HG03432 (cell line): ENCODE measurements around the gene COMTD1.
"Not testable (repeated sequence)": the region's sequence is repeated elsewhere in the genome, so short reads cannot be mapped to it uniquely, and the experiment has no call there.

Experiments used
- ATAC-seq: cut with Tn5 transposase; IDR thresholded peaks from one replicate; pipeline ENCODE4 v1.9.1; 2021; ENCODE audit warnings: mild to moderate bottlenecking, moderate library complexity; ENCODE audit not compliant: unreplicated experiment

COMTD1 gene

GRCh38 chr10:75223507-75223906 lies 12.2 kb downstream of the COMTD1 start:
- ATAC-seq = no peak

GRCh38 chr10:75221492-75221891 lies 14.3 kb downstream of the COMTD1 start:
- not testable (repeated sequence) for ATAC-seq

DNA sequence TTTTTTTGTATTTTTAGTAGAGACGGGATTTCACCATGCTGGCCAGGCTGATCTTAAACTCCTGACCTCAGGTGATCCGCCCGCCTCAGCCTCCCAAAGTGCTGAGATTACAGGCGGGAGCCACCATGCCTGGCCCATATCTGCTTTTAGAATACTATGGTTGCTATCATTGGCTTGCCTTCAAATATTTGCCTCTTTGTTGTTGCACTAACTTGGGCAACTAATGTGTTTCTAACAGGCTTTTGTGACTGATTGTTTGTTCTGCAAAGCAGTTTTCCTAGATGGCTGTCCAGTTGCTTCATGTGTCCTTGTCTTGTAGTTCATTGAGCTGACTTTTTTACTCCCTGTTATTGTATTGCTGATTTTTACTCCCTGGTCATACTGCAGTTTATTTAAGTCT lies 15.5 kb downstream of the COMTD1 start:
- ATAC-seq = no peak

DNA sequence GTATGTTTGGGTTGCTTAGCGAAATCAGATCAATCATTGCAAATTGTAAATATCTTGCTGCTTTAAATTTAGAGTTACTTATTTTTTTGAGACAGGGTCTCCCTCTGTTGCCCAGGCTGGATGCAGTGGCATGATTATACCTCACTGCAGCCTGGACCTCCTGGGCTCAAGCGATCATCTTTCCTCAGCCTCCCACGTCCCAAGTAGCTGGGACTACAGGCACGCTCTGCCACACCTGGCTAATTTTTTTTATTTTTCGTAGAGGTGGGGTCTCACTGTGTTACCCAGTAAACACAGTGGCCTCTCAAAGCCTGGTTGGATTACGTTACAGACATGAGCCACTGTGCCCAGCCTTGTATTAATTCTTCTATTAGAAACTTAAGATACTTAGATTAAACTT lies 23.4 kb downstream of the COMTD1 start:
- ATAC-seq = no peak

- ATAC-seq = no peak
Observed at GRCh38 chr10:75211007-75211691, 24.6 kb downstream of the COMTD1 start.

GRCh38 chr10:75210282-75211006 lies 25.3 kb downstream of the COMTD1 start, which contains the start of gene VDAC2:
TSS of gene VDAC2 (plus strand) at chr10:75210796. CDS start at chr10:75211159, 363 bp downstream.
- peak; percentile 89 for ATAC-seq

DNA sequence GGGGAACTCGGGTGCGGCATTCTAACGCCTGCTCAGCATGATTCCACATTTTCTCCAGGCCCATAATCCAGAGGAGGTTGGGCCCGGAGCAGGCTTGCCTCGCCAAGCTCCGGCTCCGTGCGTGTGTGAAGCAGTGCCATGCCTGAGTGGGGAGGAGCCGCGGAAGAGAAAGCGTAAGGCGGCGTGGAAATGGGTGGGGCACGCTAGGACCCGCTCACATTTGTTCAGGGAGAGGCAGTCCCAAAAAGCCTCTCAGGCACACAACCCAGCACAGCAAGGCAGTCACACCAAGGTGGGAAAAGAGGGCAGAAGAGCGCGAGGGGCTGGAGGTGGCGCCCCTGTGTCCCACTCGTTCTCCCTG lies 25.9 kb downstream of the COMTD1 start:
- ATAC-seq = peak; percentile 59

DNA sequence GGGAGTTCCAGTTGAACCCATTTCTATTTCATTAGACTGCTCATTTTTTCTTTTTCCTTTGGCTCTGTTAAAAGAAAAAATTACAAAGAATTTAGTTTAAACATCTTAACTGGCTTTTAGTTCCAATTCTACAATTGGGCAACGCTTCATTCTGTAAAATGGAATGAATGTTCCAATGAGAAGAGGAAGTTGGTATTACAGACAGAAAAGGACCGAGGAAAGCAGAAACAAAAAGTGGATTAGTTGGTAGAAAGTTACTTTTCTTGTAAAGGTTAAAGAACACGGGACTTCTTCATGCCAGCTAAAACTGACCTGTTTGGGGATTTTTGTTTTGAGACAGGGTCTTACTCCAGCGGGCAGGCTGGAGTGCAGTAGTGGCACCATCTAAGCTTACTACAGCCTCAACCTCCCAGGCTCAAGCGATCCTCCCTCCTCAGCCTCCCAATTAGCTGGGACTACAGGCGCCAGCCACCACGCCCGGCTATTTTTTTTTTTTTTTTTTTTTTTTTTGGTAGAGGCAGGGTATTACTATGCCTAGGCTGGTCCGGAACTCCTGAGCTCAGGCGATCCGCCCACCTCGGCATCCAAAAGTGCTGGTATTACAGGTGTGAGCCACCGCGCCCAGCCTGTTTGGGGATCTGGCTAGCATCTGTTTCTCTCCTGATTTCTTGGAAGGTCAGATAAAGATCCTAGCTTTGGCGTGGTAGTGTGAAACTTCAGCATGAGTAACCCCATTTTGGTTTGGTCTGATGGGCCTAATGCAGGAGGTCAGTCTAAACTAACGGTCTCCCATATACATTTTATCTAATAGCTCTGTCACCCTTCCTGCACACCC lies 26.5 kb downstream of the COMTD1 start:
- no peak for ATAC-seq

- no peak for ATAC-seq
Observed at GRCh38 chr10:75208181-75208580, 27.6 kb downstream of the COMTD1 start.

GRCh38 chr10:75207857-75208144 lies 28.0 kb downstream of the COMTD1 start:
- ATAC-seq = no peak

- no peak for ATAC-seq
Observed at GRCh38 chr10:75207079-75207856, 28.5 kb downstream of the COMTD1 start.

- ATAC-seq = not testable (repeated sequence)
Observed at GRCh38 chr10:75206638-75207037, 29.1 kb downstream of the COMTD1 start.

- no peak for ATAC-seq
Observed at GRCh38 chr10:75205908-75206307, 29.8 kb downstream of the COMTD1 start.

DNA sequence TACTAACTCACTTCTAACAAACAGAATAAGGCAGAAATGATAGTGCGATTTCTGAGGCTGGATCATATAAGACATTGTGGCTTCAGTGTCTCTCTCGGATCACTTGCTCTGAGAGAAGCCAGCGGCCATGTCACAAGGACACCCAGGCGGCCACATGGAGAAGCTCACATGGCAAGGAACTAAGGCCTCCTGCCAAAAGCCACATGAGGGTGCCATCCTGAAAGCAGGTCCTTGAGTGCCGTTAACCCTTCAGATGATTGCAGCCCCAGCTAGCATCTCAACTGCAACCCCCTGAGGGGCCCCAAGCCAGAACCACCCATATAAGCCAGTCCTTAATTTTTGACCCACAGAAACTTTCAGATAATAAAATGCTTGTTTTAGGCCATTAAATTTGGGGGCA lies 32.0 kb downstream of the COMTD1 start:
- ATAC-seq = no peak

DNA sequence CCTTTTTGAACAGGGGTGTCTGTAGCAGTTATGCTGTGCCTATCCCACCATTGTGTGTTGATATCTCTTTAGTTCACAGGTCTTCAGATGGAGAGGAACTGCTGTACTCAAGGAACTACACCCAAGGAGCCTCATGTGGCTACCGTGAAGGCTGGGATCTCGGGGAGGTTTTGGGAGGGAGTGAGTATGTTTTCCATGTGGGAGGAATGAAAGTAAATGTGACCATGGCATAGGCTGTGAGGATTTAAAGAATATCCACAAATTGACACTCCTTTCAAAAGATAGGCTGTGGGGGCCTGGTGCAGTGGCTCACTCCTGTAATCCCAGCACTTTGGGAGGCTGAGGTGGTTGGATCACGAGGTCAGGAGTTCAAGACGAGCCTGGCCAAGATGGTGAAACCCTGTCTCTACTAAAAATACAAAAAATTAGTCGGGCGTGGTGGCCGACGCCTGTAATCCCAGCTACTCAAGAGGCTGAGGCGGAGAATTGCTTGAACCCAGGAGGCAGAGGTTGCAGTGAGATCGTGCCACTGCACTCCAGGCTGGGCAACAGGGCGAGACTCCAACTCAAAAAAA lies 32.6 kb downstream of the COMTD1 start:
- ATAC-seq = not testable (repeated sequence)

DNA sequence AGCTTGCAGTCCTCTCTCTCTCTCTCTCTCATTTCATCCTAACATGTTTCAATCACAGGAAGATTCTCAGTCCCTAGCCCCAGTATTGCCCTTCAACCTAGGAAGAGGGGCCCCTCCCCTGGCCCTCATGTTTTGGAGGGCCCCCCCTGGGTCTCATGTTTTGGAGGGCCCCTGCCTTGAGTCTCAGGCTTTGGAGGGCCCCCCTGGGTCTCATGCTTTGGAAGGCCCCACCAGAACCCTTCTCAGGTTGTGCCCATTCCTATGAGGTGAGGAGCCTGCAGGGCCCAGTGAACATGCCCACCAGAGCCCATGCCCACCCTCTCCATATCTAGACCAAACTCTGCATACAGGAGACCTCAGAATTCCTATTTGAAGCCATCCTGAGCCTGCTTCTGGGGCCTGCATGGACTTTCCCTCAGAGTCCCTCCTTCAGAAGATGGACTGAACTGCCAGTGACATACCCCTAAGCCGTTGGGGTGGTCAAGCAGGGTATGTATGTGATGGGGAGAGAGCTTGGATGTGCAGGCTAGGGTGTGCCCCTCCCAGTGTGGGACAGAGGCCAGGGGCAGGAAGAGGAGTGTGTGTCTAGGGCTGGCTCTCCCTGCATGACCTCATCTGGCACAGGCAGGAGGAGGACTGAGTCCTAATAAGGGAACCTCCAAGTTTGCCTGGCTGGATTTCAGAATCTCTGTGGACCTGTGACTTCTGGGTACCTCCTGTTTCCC lies 33.3 kb downstream of the COMTD1 start:
- no peak for ATAC-seq

GRCh38 chr10:75201793-75202307 lies 33.9 kb downstream of the COMTD1 start:
- no peak for ATAC-seq

- not testable (repeated sequence) for ATAC-seq
Observed at GRCh38 chr10:75199949-75200348, 35.8 kb downstream of the COMTD1 start.

GRCh38 chr10:75197906-75198305 lies 37.9 kb downstream of the COMTD1 start:
- no peak for ATAC-seq

GRCh38 chr10:75197066-75197465 lies 38.7 kb downstream of the COMTD1 start:
- no peak for ATAC-seq
